ENCODE measurements around the gene STIMATE. TPM values are rescaled to one million over a fixed set of nuclear protein-coding genes. Genes with fewer than 3 reads are reported as not detected.

The STIMATE gene
- total RNA-seq, 1 donor from 2014 or later: 23.0 TPM

GRCh38 chr3:52895418-52895817, 1.9 kb downstream of the STIMATE start:
- intact Hi-C loops (cut with micrococcal nuclease): loop anchor here (5.0 to 10.0 kb wide), 5 partner anchors 267 to 997 kb away; partner anchors contain the start of genes DCP1A, PRKCD, SELENOK and TKT

DNA sequence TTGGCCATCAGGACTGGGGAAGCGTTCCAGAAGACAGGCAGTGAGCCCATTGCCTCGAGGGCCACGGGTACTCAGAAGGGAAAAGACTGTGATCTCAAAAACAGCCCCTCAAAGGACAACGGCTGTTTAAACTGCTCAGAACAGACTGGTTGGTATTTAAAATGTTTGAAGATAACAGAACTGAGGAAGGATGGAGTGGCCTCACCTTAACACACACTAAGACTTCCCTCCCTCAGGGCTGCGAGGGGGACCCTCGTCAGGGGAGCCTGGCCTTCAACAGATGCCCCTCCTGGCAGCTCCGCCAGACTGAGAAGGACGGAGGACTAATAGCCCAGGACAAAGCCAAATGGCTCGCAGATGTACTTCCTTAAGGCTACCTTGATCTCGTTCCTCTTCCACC, 2.6 kb downstream of the STIMATE start:
- intact Hi-C loops (cut with micrococcal nuclease): loop anchor here (5.0 to 10.0 kb wide), 5 partner anchors 268 to 998 kb away; partner anchors contain the start of genes DCP1A, PRKCD, SELENOK and TKT

DNA sequence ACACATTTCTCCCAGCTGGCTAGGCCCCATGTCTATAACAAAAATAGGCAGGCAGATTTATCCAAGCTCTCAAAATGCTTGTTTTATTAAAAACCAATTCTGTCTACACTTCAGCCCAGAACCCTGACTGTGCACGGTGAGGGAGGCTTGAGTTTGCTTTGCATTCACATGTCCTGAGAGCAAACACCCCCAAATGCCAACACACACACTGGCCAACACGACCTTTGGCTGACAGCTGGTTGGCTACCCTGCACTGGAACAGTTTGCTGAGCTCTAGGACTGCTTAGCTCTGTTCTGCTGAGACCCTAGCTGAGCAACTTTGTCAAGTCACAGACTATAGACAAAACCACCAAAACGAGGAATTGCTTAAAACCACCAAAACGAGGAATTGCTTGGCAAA, 3.6 kb downstream of the STIMATE start:
- intact Hi-C loops (cut with micrococcal nuclease): loop anchor here (10.0 kb wide), 1 partner anchor 451 kb away; the partner anchor contains the start of gene DCP1A

- intact Hi-C loops (cut with micrococcal nuclease): loop anchor here (10.0 kb wide), 1 partner anchor 452 kb away; the partner anchor contains the start of gene DCP1A
Measured at GRCh38 chr3:52892625-52893311, 4.6 kb downstream of the STIMATE start.

- intact Hi-C loops (cut with micrococcal nuclease): loop anchor here (10.0 kb wide), 1 partner anchor 453 kb away; the partner anchor contains the start of gene DCP1A
Measured at GRCh38 chr3:52892290-52892624, 5.1 kb downstream of the STIMATE start.

- intact Hi-C loops (cut with micrococcal nuclease): loop anchor here (10.0 kb wide), 1 partner anchor 453 kb away; the partner anchor contains the start of gene DCP1A
Measured at GRCh38 chr3:52891615-52892081, 5.7 kb downstream of the STIMATE start.

- intact Hi-C loops (cut with micrococcal nuclease): loop anchor here (10.0 kb wide), 1 partner anchor 454 kb away; the partner anchor contains the start of gene DCP1A
Measured at GRCh38 chr3:52891164-52891563, 6.2 kb downstream of the STIMATE start.

DNA sequence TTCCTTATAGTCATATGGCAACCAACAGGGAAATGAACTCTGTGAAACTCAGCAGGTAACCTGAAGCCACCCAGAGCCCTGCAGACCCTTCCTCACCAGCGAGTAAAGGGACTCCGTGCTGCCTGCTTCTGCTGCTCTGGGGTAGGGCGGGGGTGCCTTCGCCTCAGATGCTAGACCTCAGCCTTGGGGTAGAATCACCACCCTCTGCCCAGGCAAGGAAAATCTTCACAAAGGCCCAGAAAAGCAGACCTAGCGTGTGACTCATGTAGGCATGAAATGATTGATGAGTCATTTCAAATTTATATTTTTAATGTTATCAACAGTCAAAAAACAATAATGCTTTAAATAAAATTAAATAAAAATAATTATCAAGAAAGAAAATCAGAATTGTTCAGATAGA, 6.6 kb downstream of the STIMATE start:
- intact Hi-C loops (cut with micrococcal nuclease): loop anchor here (10.0 kb wide), 1 partner anchor 454 kb away; the partner anchor contains the start of gene DCP1A

DNA sequence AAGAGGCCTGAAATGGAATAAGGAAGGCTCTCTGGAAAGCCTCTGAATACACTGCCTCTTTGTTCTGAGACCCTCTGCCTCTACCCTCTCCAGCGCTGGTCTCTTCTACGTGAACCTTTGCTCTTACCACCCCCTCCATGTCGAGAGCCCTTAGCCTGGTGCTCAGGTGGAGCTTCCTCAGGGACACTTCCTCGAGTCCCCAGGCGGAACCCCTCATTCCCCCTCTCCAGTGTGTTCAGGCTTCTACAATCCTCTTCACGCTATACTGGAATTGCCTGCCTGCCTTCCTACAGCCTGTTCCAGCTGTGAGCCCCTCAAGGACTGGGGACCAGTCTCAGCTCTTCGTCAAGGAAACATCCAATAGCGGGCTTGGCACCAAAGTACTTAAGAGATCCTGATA, 7.4 kb downstream of the STIMATE start:
- intact Hi-C loops (cut with micrococcal nuclease): loop anchor here (10.0 kb wide), 1 partner anchor 455 kb away; the partner anchor contains the start of gene DCP1A

DNA sequence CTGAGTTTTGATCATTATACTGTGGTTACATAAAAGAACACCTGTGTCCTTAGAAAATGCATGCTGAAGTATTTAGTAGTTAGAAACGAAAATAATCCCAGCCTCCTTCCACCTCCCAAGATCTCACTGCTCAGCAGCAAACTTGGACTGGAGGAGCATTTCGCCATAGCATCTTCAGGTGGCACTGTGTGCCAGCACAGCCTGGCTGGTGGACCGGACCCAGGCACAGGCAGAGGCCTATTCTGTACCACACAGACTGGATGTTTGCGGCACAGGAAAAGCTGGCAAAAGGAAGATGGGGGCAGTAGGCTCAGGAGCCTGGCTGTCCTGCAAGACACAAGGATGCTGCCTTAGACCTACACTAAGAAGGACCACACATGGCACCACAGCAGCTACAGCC, 10.2 kb downstream of the STIMATE start:
- intact Hi-C loops (cut with micrococcal nuclease): no loop called here

- intact Hi-C loops (cut with micrococcal nuclease): no loop called here
Measured at GRCh38 chr3:52886049-52886730, 11.2 kb downstream of the STIMATE start.

DNA sequence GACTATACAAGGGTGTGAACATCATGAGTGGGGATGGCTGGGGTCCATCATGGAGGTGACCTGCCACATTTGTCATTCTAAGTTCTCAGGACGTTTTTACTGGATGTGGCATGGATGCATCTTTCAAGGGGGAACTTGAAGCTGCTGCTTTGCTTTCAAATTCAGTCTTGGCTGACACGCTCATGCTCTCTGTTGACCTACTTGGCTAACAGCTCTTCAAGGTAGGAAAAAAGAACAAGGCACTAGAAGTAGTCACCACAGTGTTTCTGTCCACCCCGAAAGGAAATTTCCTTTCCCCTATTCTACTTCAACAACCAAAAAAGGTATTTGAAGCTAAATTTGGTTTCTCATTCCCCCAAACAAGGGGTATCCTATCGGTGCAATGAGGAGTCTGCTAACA, 15.0 kb downstream of the STIMATE start:
- intact Hi-C loops (cut with micrococcal nuclease): no loop called here

- intact Hi-C loops (cut with micrococcal nuclease): no loop called here
Measured at GRCh38 chr3:52881871-52882270, 15.5 kb downstream of the STIMATE start.

DNA sequence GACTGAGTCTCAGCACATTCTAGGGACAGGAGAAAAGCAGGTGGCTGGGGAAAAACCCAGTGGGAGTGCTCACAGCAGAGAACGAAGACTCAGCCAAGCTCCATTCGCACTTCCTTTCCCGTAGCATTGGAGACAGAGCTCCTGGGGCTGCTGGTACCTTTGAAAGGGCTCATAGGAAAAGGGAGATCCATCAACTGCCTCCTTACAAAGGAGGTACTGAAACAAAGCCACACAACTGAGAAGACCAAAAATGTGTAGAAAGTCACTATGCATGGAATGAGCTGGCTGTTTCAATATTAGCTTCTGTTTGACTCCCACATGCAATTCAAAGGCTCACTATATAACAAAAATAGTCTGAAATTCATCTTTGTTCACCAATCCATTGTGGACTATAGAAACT, 16.9 kb downstream of the STIMATE start:
- intact Hi-C loops (cut with micrococcal nuclease): no loop called here

DNA sequence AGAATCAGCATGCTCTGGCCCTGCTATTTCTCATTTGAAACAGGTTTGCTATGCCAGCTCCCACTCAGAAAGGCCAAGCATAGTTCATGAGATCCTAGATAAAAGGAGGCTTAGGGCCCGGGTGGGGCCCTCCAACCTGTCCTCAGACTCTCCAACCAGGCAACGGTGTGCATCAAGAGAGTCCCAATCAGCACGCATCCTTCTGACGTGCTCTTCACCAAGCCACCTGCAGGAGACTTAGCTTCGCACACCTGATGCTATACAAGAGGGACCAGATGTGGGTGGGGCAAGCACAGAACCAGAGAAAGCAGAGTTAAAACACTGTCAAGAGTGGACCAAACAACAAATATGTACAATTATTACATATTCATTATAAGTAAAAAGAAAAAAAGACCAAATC, 17.3 kb downstream of the STIMATE start:
- intact Hi-C loops (cut with micrococcal nuclease): no loop called here

DNA sequence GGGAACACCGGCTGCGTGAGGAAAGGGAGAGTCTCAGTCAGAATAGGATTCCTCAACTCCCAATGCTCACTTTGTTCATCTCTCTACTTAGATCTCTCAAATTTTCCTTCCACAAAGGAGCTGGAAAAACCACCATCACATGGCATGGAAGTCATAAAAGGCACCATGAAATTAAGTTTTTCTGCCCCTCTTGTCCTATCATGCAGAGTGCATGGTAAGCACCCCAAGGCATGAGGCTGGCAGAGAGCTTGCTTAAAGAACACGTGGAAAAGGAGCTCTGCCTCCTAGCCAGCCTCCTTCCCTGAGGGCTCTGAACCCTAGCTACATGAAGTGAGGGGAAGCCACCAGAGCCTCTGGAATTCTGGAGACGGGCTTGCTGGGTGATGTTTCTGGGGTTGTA, 17.8 kb downstream of the STIMATE start:
- intact Hi-C loops (cut with micrococcal nuclease): no loop called here

GRCh38 chr3:52879090-52879489, 18.3 kb downstream of the STIMATE start:
- intact Hi-C loops (cut with micrococcal nuclease): no loop called here

GRCh38 chr3:52877085-52877484, 20.3 kb downstream of the STIMATE start:
- intact Hi-C loops (cut with micrococcal nuclease): no loop called here

DNA sequence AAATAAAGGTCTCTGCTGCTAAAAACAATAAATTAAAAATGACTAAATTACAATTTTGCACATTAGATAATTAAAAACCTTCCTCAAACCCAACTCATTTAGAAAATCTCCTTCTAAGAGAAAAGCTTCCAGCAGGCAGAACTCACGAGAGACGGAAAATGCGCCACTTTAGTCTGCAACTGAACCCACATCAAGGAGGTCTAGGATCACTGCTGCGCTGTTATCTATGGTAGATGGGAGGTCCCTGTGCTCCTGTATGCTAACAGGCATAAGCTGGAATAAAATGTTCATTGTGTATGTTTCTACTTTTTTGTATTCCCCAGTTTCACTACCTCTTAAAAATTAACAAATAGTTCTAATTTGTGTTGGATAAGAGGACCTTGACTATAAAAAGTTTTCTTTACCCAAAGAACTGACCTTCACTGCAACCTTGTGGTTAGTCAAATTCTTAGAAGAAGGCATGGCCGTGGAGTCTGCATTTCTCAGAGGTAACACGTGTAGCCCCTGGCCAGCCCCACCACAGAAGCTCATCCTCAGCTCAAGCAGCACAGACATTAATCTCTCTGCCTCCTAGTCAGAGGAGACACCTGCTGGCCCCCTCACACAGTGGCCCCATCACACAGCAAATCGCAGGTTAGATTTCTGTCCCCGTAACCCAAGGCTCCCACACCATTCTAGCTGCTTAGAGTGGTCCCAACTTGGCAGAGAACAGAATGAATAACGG, 22.3 kb downstream of the STIMATE start:
- intact Hi-C loops (cut with micrococcal nuclease): no loop called here

DNA sequence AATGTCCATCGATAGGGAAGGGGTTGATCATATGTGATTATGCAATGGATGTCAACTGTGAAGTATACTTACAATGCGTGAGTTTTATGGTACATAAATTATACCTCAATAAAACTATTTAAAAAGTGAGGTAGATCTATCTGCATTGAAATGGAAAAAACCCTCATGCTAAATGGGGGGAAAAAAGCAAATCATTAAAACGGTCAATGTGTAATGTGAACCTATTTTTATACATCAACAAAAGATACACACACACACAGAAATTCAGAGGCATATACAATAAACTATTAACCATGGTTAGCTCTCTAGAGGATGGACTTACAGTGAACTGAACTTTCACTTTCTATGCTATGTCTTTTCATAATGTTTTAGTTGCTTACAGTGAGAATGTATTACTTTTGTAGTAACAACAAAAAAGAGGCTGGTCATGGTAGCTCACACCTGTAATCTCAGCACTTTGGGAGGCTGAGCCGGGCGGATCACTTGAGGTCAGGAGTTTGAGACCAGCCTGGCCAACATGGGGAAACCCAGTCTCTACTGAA, 23.1 kb downstream of the STIMATE start:
- intact Hi-C loops (cut with micrococcal nuclease): no loop called here

GRCh38 chr3:52873433-52874159, 23.8 kb downstream of the STIMATE start:
- intact Hi-C loops (cut with micrococcal nuclease): no loop called here
